Left ventricle myocardium inferior (tissue), 1 donor: ENCODE results near the gene SLC49A3. TPM values are rescaled to one million over a fixed set of nuclear protein-coding genes. Genes with fewer than 3 reads are reported as not detected.

ENCODE experiments used
- DNase-seq: peaks from one replicate; pipeline ENCODE4 v3.0.0-alpha.2; 2020
- H3K27ac ChIP-seq: fragments of 200-600 bp; replicated peaks from 2 replicates; pipeline ENCODE4 v1.8.0; 2021
- H3K27me3 ChIP-seq: fragments of 200-600 bp; 2 replicates; pipeline ENCODE4 v1.8.0; 2021; ENCODE audit warnings: low read depth
- H3K36me3 ChIP-seq: fragments of 200-600 bp; 2 replicates; pipeline ENCODE4 v1.8.0; 2021
- H3K4me1 ChIP-seq: fragments of 200-600 bp; 2 replicates; pipeline ENCODE4 v1.8.0; 2021
- H3K4me3 ChIP-seq: fragments of 200-600 bp; 2 replicates; pipeline ENCODE4 v1.8.0; 2021; ENCODE audit warnings: mild to moderate bottlenecking, moderate library complexity
- H3K9me3 ChIP-seq: fragments of 200-600 bp; replicated peaks from 2 replicates; pipeline ENCODE4 v1.8.0; 2021
- intact Hi-C: fragments of 100-400 bp; cut with micrococcal nuclease; formaldehyde crosslinking; loops from one replicate; pipeline ENCODE4 v1.11.0; 2022
- total RNA-seq: library from RNA; stranded (reverse); fragmentation: NEBNext Ultra II Directional; extraction: Animal tissue kit (Norgen Biotek cat#: 25700); gene quantifications from one replicate; pipeline ENCODE4 v1.2.1, GENCODE V29; 2021
- TF ChIP-seq, protein P1 (sequence below): fragments of 200-600 bp; IDR thresholded peaks from 2 replicates; pipeline ENCODE4 v1.8.0; 2021; ENCODE audit warnings: antibody characterized with exemption, mild to moderate bottlenecking, borderline replicate concordance
- donor health status: DM: no; HTN: yes; CAD: no; lungs with severe emphysema.

SLC49A3 gene
- total RNA-seq, 1 donor from 2014 or later: 12.0 TPM

DNA sequence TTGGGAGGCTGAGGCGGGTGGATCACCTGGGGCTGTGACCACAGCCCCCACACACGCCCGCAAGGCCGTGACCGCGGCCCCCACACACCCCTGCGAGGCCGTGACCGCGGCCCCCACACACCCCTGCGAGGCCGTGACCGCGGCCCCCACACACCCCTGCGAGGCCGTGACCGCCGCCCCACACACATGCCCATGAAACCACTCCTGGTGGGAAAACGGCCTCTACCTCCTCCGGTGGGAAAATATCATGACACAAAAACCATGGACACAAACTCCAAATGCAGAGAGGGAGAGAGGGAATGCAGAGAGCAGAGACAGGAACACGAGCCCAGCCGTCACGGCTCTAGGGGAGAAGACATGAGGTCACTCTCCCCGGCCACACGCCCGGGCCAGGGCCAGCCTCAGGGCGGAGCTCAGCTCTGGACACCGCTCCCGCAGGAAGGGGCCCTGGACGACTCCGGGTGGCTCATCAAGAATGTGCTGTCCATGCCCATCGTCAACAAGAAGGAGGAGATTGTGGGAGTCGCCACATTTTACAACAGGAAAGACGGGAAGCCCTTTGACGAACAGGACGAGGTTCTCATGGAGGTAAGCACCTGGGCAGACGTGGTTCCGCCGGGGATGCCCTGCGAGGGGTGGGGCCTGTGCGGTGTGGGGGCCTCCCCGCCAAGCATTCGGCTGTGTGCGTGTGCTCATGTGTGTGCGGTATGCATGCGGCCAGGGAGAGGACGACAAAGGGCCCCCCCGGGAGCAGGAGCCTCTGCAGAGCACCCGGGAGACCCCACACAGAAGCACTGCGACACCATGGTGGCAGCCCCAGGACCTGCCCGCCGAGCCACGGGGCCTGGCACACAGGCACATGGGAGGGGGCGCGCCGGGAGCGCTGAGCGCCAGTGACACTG lies 32.3 kb downstream of the SLC49A3 start:
- no peaks in the 10 kb centered on the region for H3K9me3 ChIP-seq
- H3K4me1 ChIP-seq: no peaks in the 10 kb centered on the region
- no peak overlapping the region for H3K27ac ChIP-seq
- H3K4me3 ChIP-seq: no peak overlapping the region
- intact Hi-C loops: no loop called here
- no peaks in the 10 kb centered on the region for H3K36me3 ChIP-seq
- TF ChIP-seq, protein P1, sequence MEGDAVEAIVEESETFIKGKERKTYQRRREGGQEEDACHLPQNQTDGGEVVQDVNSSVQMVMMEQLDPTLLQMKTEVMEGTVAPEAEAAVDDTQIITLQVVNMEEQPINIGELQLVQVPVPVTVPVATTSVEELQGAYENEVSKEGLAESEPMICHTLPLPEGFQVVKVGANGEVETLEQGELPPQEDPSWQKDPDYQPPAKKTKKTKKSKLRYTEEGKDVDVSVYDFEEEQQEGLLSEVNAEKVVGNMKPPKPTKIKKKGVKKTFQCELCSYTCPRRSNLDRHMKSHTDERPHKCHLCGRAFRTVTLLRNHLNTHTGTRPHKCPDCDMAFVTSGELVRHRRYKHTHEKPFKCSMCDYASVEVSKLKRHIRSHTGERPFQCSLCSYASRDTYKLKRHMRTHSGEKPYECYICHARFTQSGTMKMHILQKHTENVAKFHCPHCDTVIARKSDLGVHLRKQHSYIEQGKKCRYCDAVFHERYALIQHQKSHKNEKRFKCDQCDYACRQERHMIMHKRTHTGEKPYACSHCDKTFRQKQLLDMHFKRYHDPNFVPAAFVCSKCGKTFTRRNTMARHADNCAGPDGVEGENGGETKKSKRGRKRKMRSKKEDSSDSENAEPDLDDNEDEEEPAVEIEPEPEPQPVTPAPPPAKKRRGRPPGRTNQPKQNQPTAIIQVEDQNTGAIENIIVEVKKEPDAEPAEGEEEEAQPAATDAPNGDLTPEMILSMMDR: no peak
- peaks cover 47% of the 10 kb centered on the region for H3K27me3 ChIP-seq
- no peak for DNase-seq

DNA sequence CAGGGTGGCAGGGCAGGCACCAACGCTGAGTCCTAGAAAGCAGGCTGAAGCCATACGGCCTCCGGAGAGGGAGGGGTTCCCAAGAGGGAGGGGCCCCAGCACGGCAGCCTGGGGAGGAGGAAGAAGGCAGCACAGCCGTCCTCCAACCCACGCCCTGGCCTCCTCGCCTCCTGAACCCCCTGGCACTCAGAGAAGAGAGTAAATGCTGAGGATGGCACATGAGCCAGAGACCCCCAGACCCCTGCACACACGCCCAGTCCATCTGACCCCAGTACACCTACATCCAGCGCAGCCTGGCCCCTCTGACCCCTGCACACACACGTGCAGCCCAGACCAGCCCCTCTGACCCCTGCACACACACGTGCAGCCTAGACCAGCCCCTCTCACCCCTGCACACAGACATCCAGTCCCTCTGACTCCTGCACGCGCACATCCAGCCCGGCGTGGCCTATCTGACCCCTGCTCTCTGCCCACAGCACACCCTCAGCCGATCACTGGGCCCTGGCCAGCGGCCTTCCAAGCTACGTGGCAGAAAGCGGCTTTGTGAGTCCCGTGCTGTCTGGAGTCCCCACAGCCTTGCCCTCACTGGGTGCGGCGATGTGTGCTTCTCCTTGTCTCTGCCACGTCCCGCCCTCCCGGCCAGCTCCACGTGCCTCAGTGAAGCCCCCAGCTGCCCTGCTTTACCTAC lies 33.3 kb downstream of the SLC49A3 start:
- Histone ChIP-seq H3K4me3 (no peak overlapping the region), H3K27ac (no peak overlapping the region), H3K9me3 (no peaks in the 10 kb centered on the region), H3K27me3 (peaks cover 58% of the 10 kb centered on the region), H3K36me3 (no peaks in the 10 kb centered on the region), H3K4me1 (peaks cover 4% of the 10 kb centered on the region)
- no peak for DNase-seq
- TF ChIP-seq, protein P1: no peak
- intact Hi-C loops: no loop called here

DNA sequence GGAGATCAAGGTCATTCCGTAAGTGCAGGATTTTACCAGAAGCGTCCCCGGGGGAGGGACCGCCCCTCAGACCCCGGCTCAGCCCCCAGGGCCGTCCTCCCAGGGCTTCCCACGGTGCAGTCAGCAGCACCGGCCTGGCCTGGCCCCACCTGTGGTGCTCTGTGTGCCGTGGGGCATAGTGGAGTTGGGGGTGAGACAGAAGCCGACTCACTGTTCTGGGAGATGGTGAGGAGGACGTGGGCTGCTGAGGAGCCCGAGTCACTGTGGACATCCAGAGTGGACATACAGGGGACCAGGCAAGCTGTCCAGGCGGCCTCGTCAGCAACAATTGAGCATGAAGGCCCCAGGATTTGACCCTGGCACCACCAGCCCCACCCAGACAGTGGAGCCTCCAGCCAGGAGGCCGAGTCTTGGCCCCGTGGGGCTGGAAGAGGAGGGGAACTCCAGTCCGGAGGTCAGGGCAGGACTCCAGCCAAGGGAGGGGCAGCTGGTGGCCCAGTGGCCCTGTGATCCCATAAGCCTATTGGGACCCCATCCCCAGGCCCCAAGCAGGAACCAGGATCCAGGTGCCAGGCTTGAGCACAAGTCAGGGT lies 34.0 kb downstream of the SLC49A3 start:
- Histone ChIP-seq H3K4me3 (no peak overlapping the region), H3K4me1 (peaks cover 4% of the 10 kb centered on the region), H3K9me3 (no peaks in the 10 kb centered on the region), H3K36me3 (no peaks in the 10 kb centered on the region), H3K27ac (no peak overlapping the region), H3K27me3 (peaks cover 64% of the 10 kb centered on the region)
- intact Hi-C loops: no loop called here
- TF ChIP-seq, protein P1: no peak
- no peak for DNase-seq

DNA sequence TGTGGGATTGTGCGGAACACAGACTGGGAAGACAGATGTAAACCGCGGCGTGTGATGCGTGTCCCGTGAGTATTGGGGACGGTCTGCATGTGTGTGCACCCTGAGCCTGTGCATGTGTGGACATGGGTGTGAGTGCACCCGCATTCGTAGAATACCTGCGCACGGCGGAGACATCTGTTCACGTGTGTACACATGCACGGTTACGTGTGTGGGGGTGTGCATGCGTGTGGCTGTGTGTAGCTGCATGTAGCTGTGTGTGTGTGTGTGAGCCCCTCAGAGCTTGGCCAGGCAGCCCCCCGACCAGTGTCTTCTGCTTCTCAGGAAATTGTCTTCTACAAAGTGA lies 34.5 kb downstream of the SLC49A3 start:
- Histone ChIP-seq H3K9me3 (no peaks in the 10 kb centered on the region), H3K36me3 (no peaks in the 10 kb centered on the region), H3K4me3 (no peak overlapping the region), H3K27me3 (peaks cover 69% of the 10 kb centered on the region), H3K27ac (no peak overlapping the region), H3K4me1 (peaks cover 4% of the 10 kb centered on the region)
- intact Hi-C loops: no loop called here
- DNase-seq: no peak
- TF ChIP-seq, protein P1: no peak

DNA sequence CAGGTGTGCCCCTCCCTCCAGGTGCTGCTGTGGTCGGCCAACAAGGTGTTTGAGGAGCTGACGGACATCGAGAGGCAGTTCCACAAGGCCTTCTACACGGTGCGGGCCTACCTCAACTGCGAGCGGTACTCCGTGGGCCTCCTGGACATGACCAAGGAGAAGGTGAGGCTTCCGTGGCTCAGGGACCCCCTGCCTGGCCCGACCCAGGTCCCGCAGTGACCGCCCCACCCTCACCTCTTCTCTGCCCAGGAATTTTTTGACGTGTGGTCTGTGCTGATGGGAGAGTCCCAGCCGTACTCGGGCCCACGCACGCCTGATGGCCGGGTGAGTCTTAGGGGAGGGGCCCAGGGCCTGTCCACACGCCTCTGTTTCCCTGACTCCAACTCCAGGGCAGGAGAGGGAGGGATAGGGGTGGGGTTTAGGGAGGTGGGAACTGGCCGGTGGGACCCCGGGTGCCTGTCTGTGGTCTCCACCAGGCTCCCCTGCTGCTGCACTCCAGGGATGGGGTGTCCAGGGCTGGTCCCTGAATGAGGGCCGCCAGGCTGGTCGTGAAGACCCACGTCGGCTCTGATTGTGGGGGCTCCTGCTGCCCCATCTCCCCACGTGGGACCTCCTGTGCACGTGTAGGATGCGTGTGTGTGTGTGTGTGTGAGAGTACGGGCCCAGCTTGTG lies 35.0 kb downstream of the SLC49A3 start:
- no peak for DNase-seq
- Histone ChIP-seq H3K9me3 (no peaks in the 10 kb centered on the region), H3K4me1 (peaks cover 4% of the 10 kb centered on the region), H3K27ac (no peak overlapping the region), H3K27me3 (peaks cover 74% of the 10 kb centered on the region), H3K4me3 (no peak overlapping the region), H3K36me3 (no peaks in the 10 kb centered on the region)
- intact Hi-C loops: no loop called here
- TF ChIP-seq, protein P1: no peak
